Middle frontal gyrus (tissue), 1 donor: ENCODE measurements around the gene CELF2.
"Not testable (repeated sequence)": the region's sequence is repeated elsewhere in the genome, so short reads cannot be mapped to it uniquely, and the experiment has no call there.

ENCODE experiments used
- DNase-seq: peaks from one replicate; pipeline ENCODE4 v3.0.0-alpha.2; 2015; ENCODE audit warnings: low spot score; ENCODE audit errors: extremely low spot score

The CELF2 gene

GRCh38 chr10:11095374-11095801 lies 77.7 kb downstream of the CELF2 start:
- DNase-seq = no peak

GRCh38 chr10:11096422-11096821 lies 78.8 kb downstream of the CELF2 start:
- DNase-seq = no peak

GRCh38 chr10:11097686-11098085 lies 80.0 kb downstream of the CELF2 start:
- no peak for DNase-seq

- DNase-seq = no peak
Measured at GRCh38 chr10:11098666-11099065, 81.0 kb downstream of the CELF2 start.

- DNase-seq = no peak
Measured at GRCh38 chr10:11104772-11105675, 87.4 kb downstream of the CELF2 start.

GRCh38 chr10:11105676-11106004 lies 88.0 kb downstream of the CELF2 start:
- no peak for DNase-seq

- no peak for DNase-seq
Measured at GRCh38 chr10:11106621-11107374, 89.1 kb downstream of the CELF2 start.

- no peak for DNase-seq
Measured at GRCh38 chr10:11107948-11108347, 90.3 kb downstream of the CELF2 start.

GRCh38 chr10:11108356-11108755 lies 90.7 kb downstream of the CELF2 start:
- no peak for DNase-seq

- no peak for DNase-seq
Measured at GRCh38 chr10:11109590-11109989, 91.9 kb downstream of the CELF2 start.

GRCh38 chr10:11110539-11110938 lies 92.9 kb downstream of the CELF2 start:
- DNase-seq = no peak

GRCh38 chr10:11111490-11111889 lies 93.8 kb downstream of the CELF2 start:
- no peak for DNase-seq

GRCh38 chr10:11112718-11113117 lies 95.0 kb downstream of the CELF2 start:
- no peak for DNase-seq

GRCh38 chr10:11113156-11113555 lies 95.5 kb downstream of the CELF2 start:
- no peak for DNase-seq

- no peak for DNase-seq
Measured at GRCh38 chr10:11114269-11114668, 96.6 kb downstream of the CELF2 start.

- no peak for DNase-seq
Measured at GRCh38 chr10:11115337-11115736, 97.7 kb downstream of the CELF2 start.

GRCh38 chr10:11116361-11116760 lies 98.7 kb downstream of the CELF2 start:
- DNase-seq = no peak

- DNase-seq = no peak
Measured at GRCh38 chr10:11116817-11117216, 99.1 kb downstream of the CELF2 start.

- no peak for DNase-seq
Measured at GRCh38 chr10:11118686-11119085, 101.0 kb downstream of the CELF2 start.

GRCh38 chr10:11119843-11120242 lies 102.2 kb downstream of the CELF2 start:
- DNase-seq = no peak

- no peak for DNase-seq
Measured at GRCh38 chr10:11120711-11121110, 103.0 kb downstream of the CELF2 start.

- not testable (repeated sequence) for DNase-seq
Measured at GRCh38 chr10:11123892-11124291, 106.2 kb downstream of the CELF2 start.

GRCh38 chr10:11125004-11125403 lies 107.3 kb downstream of the CELF2 start:
- DNase-seq = no peak
